Osteoblast (primary cell): ENCODE data around the gene VTA1. TPM values are rescaled to one million over a fixed set of nuclear protein-coding genes. Genes with fewer than 3 reads are reported as not detected.
"Not testable (repeated sequence)": the region's sequence is repeated elsewhere in the genome, so short reads cannot be mapped to it uniquely, and the experiment has no call there.

Experiments
- DNase-seq: peaks from one replicate; pipeline ENCODE4 v3.0.0; 2011; ENCODE audit warnings: low spot score, mixed read lengths; ENCODE audit not compliant: insufficient read length; ENCODE audit errors: missing footprints
- H2AFZ ChIP-seq: 2 replicates; pipeline ENCODE4 v1.6.0; 2011; ENCODE audit warnings: mild to moderate bottlenecking, low read length
- H3K27ac ChIP-seq: 2 replicates; pipeline ENCODE4 v1.5.1; 2011; ENCODE audit warnings: mild to moderate bottlenecking, low read depth, low read length, moderate library complexity
- H3K27me3 ChIP-seq: 2 replicates; pipeline ENCODE4 v1.6.0; 2012; ENCODE audit warnings: mild to moderate bottlenecking, control low read depth, inconsistent platforms, low read length, moderate library complexity; ENCODE audit not compliant: insufficient read depth
- H3K36me3 ChIP-seq: 2 replicates; pipeline ENCODE4 v1.5.1; 2011; ENCODE audit warnings: mild to moderate bottlenecking, low read length, control low read depth, moderate library complexity; ENCODE audit not compliant: insufficient read depth
- H3K4me1 ChIP-seq: 2 replicates; pipeline ENCODE4 v1.5.1; 2011; ENCODE audit warnings: mild to moderate bottlenecking, low read length, control low read depth, moderate library complexity; ENCODE audit not compliant: insufficient read depth
- H3K4me2 ChIP-seq: 2 replicates; pipeline ENCODE4 v1.6.0; 2011; ENCODE audit warnings: mild to moderate bottlenecking, low read length; ENCODE audit not compliant: insufficient read depth
- H3K4me3 ChIP-seq: fragments of 200-600 bp; sonication (generic); 3 replicates; pipeline ENCODE4 v1.5.1; 2012; ENCODE audit warnings: mild to moderate bottlenecking, low read length, inconsistent platforms; ENCODE audit not compliant: insufficient read depth
- H3K79me2 ChIP-seq: 2 replicates; pipeline ENCODE4 v1.6.0; 2012; ENCODE audit warnings: mild to moderate bottlenecking, low read length, control low read depth, inconsistent platforms; ENCODE audit not compliant: insufficient read depth
- H3K9me3 ChIP-seq: 2 replicates; pipeline ENCODE4 v1.5.1; 2011; ENCODE audit warnings: low read depth, low read length, control low read depth
- H4K20me1 ChIP-seq: 2 replicates; pipeline ENCODE4 v1.6.0; 2012; ENCODE audit warnings: mild to moderate bottlenecking, low read length, control low read depth; ENCODE audit not compliant: insufficient read depth
- CTCF ChIP-seq: IDR thresholded peaks from 2 replicates; pipeline ENCODE4 v1.5.1; 2011; ENCODE audit warnings: mild to moderate bottlenecking, low read depth, low read length, moderate library complexity; ENCODE audit errors: extremely low read depth
- total RNA-seq: library from RNA; depleted of rRNA; stranded (reverse); fragments of >200 nt; gene quantifications from 2 replicates; pipeline ENCODE4 v1.2.3, GENCODE V29; 2012

The VTA1 gene
- total RNA-seq, 1 donor = 61.5 TPM

- peak overlapping the region; percentile 56 for H3K4me2 ChIP-seq
- peaks cover 89% of the 10 kb centered on the region for H3K79me2 ChIP-seq
- DNase-seq = peak; percentile 32
- H4K20me1 ChIP-seq = peaks cover 3% of the 10 kb centered on the region
- H3K27me3 ChIP-seq = no peaks in the 10 kb centered on the region
- H3K4me1 ChIP-seq = peaks cover 39% of the 10 kb centered on the region
- no peak overlapping the region for H3K4me3 ChIP-seq
- no peaks in the 10 kb centered on the region for H3K9me3 ChIP-seq
- H2AFZ ChIP-seq = no peak overlapping the region
- no peak for TF ChIP-seq CTCF
- peak overlapping the region; percentile 51 for H3K27ac ChIP-seq
- H3K36me3 ChIP-seq = no peaks in the 10 kb centered on the region
Observed at GRCh38 chr6:142153196-142153595, 6.1 kb downstream of the VTA1 start.

GRCh38 chr6:142154336-142154735 is 7.3 kb downstream of the VTA1 start:
- Histone ChIP-seq H2AFZ (no peak overlapping the region), H4K20me1 (no peaks in the 10 kb centered on the region), H3K4me3 (no peak overlapping the region), H3K4me2 (no peak overlapping the region), H3K9me3 (no peaks in the 10 kb centered on the region), H3K27me3 (no peaks in the 10 kb centered on the region), H3K4me1 (peaks cover 30% of the 10 kb centered on the region), H3K27ac (peak overlapping the region; percentile 22), H3K36me3 (no peaks in the 10 kb centered on the region), H3K79me2 (peaks cover 88% of the 10 kb centered on the region)
- no peak for TF ChIP-seq CTCF
- DNase-seq = no peak

- H3K36me3 ChIP-seq = no peaks in the 10 kb centered on the region
- H2AFZ ChIP-seq = no peak overlapping the region
- no peak overlapping the region for H3K4me3 ChIP-seq
- no peaks in the 10 kb centered on the region for H3K9me3 ChIP-seq
- peak overlapping the region; percentile 15 for H3K4me2 ChIP-seq
- H3K79me2 ChIP-seq = peaks cover 87% of the 10 kb centered on the region
- peak overlapping the region; percentile 20 for H3K27ac ChIP-seq
- TF ChIP-seq CTCF = no peak
- H4K20me1 ChIP-seq = no peaks in the 10 kb centered on the region
- peak; percentile 71 for DNase-seq
- no peaks in the 10 kb centered on the region for H3K27me3 ChIP-seq
- peaks cover 30% of the 10 kb centered on the region for H3K4me1 ChIP-seq
Observed at GRCh38 chr6:142155091-142155490, 8.0 kb downstream of the VTA1 start.

- Histone ChIP-seq H3K36me3 (no peaks in the 10 kb centered on the region), H3K4me3 (no peak overlapping the region), H3K27me3 (no peaks in the 10 kb centered on the region), H3K4me2 (peak overlapping the region; percentile 55), H3K9me3 (no peaks in the 10 kb centered on the region), H2AFZ (no peak overlapping the region), H3K4me1 (peaks cover 30% of the 10 kb centered on the region), H3K27ac (peak overlapping the region; percentile 54), H4K20me1 (no peaks in the 10 kb centered on the region), H3K79me2 (peaks cover 87% of the 10 kb centered on the region)
- DNase-seq = peak; percentile 50
- TF ChIP-seq CTCF = peak; percentile 48
Observed at GRCh38 chr6:142155895-142156757, 9.1 kb downstream of the VTA1 start.

- not testable (repeated sequence) for H3K4me3 ChIP-seq, H3K27me3 ChIP-seq, DNase-seq, H2AFZ ChIP-seq, H4K20me1 ChIP-seq, H3K9me3 ChIP-seq, H3K36me3 ChIP-seq, H3K27ac ChIP-seq, H3K4me2 ChIP-seq
- H3K4me1 ChIP-seq = peaks cover 30% of the 10 kb centered on the region
- peaks cover 87% of the 10 kb centered on the region for H3K79me2 ChIP-seq
Observed at GRCh38 chr6:142156758-142157068, 9.7 kb downstream of the VTA1 start.
